ENCODE measurements around the gene RPTOR.
A peak's percentile ranks its signal among the peaks of the same experiment; 100 is the strongest.

RPTOR gene

DNA sequence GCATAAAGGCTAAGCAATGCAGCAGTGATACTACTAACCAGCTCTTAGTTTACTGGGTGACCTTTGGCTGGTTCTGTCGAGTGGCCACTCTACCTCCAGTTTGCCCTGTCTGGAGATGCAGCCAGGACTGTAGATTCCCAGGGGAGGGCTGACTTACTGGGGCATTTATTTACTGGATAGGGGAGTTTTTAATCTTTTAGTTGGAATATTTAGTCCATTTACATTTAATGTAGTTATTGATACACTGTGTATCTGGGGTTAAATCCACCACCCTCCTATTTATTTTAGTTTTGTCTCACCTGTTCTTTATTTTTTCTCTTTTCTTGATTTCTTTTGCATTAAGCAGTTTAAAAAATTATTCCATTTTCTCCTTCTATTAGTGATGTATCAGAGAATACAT is 112.9 kb downstream of the RPTOR start:
- no peak overlapping the region for H3K4me2 ChIP-seq
- TF ChIP-seq Cebpa-rat (IDR thresholded peaks at IDR 0.05) = no peak
- H3K27ac ChIP-seq = no peak overlapping the region
- H3K4me1 ChIP-seq = peaks cover 0 to 5% (median 0%) of the 10 kb centered on the region in 10 experiments; a peak in 2 of 20 replicates
- H3K9ac ChIP-seq = no peak overlapping the region
- peaks cover 15 to 99% (median 31%) of the 10 kb centered on the region in 11 experiments; a peak in 21 of 22 replicates for H4K20me1 ChIP-seq
- H3K36me3 ChIP-seq = peaks cover 13 to 69% (median 41%) of the 10 kb centered on the region in 11 experiments; a peak in 21 of 22 replicates
- H3K4me3 ChIP-seq = peak overlapping the region in 1 of 10 experiments; percentile 15; a peak in 1 of 20 replicates
- peaks cover 50 to 86% (median 69%) of the 10 kb centered on the region in 11 experiments for H3K9me3 ChIP-seq (replicated peaks in 1 of 11)
- no peaks in the 10 kb centered on the region for H3K27me3 ChIP-seq

DNA sequence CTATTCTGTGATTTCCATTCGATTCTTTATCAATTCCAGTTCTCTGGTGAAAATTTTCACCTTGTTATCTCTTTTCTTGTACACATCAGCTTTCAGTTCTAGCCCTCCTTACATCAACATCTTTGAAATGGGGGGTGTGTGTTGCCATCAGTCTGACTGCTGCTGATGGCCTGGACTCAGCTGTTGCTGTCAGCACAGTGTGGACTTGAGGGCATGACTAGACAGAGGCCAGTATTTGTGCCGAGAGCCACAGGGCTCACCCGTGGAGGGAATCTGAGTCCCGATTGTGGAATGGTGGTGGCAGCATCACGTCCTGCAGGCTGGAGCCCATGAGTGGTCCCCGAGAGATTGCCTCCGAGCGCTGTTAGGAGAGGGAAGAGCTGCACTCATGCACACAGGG is 114.2 kb downstream of the RPTOR start:
- Histone ChIP-seq H3K4me3 (no peak overlapping the region), H3K9me3 (replicated peaks in 1 of 11) (peaks cover 42 to 76% (median 60%) of the 10 kb centered on the region in 11 experiments), H3K36me3 (peaks cover 11 to 60% (median 41%) of the 10 kb centered on the region in 11 experiments; a peak in 21 of 22 replicates), H3K4me1 (peaks cover 4 to 16% (median 10%) of the 10 kb centered on the region in 10 experiments), H3K27ac (no peak overlapping the region), H3K4me2 (no peak overlapping the region), H4K20me1 (peaks cover 28 to 99% (median 39%) of the 10 kb centered on the region in 11 experiments), H3K27me3 (no peaks in the 10 kb centered on the region), H3K9ac (no peak overlapping the region)
- TF ChIP-seq Cebpa-rat (IDR thresholded peaks at IDR 0.05) = no peak

DNA sequence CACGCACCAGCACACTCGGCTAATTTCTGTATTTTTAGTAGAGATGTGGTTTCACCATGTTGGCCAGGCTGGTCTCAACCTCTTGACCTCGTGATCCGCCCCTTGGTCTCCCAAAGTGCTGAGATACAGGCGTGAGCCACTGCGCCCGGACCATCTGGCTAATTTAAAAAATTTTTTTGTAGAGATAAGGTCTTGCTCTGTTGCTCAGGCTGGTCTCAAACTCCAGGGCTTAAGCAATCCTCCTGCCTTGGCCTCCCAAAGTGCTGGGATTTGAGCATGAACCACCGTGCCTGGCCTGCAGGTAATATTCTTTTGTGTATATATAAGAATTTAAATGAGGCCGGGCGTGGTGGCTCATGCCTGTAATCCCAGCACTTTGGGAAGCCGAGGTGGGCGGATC is 115.0 kb downstream of the RPTOR start:
- no peak overlapping the region for H3K4me3 ChIP-seq
- TF ChIP-seq Cebpa-rat (IDR thresholded peaks at IDR 0.05) = no peak
- peaks cover 13 to 24% (median 18%) of the 10 kb centered on the region in 10 experiments for H3K4me1 ChIP-seq
- peaks cover 6 to 52% (median 35%) of the 10 kb centered on the region in 11 experiments; a peak in 21 of 22 replicates for H3K36me3 ChIP-seq
- H3K27ac ChIP-seq = no peak overlapping the region
- H3K9ac ChIP-seq = no peak overlapping the region
- H4K20me1 ChIP-seq = peaks cover 36 to 99% (median 44%) of the 10 kb centered on the region in 11 experiments
- peaks cover 34 to 68% (median 51%) of the 10 kb centered on the region in 11 experiments for H3K9me3 ChIP-seq (replicated peaks in 1 of 11)
- no peak overlapping the region for H3K4me2 ChIP-seq
- no peaks in the 10 kb centered on the region for H3K27me3 ChIP-seq

DNA sequence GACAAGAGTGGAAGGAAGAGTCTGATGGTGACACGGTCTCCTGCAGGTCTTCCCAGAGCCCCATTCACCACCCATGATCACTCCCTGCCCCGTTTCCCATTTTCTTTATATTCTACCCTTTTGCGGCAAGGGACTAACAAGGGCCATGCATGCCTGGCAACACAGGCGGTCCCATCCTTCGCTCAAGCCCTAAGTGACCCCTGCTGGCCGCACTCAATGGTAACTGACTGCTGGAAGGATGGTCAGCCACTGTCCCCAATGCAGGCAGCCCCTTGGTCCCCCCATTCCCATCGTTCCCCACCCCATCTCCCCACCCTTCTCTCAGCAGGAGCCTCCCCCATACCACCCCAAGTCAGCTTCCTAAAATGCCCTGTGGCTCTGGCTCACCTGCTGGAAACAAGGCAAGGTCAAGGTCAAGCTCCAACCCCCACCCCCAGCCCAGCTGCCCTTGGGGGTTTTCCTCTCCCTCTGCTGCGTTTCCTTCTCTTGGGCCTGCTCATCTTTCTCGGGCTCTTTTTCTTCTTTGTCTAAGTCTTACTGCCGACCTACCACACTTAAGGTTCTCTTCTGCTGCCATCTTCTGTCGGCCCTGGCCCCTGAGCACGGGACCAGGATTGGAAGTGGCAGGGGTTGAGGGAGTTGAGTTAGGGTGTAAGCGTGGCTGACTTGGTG is 116.0 kb downstream of the RPTOR start:
- TF ChIP-seq Cebpa-rat (IDR thresholded peaks at IDR 0.05) = no peak
- Histone ChIP-seq H3K9me3 (replicated peaks in 1 of 11) (peaks cover 24 to 58% (median 41%) of the 10 kb centered on the region in 11 experiments), H3K4me3 (no peak overlapping the region), H3K4me2 (no peak overlapping the region), H3K9ac (no peak overlapping the region), H3K27me3 (no peaks in the 10 kb centered on the region), H3K4me1 (peaks cover 19 to 33% (median 23%) of the 10 kb centered on the region in 10 experiments), H4K20me1 (peaks cover 42 to 100% (median 51%) of the 10 kb centered on the region in 11 experiments), H3K27ac (no peak overlapping the region), H3K36me3 (peaks cover 6 to 45% (median 32%) of the 10 kb centered on the region in 11 experiments; a peak in 21 of 22 replicates)

DNA sequence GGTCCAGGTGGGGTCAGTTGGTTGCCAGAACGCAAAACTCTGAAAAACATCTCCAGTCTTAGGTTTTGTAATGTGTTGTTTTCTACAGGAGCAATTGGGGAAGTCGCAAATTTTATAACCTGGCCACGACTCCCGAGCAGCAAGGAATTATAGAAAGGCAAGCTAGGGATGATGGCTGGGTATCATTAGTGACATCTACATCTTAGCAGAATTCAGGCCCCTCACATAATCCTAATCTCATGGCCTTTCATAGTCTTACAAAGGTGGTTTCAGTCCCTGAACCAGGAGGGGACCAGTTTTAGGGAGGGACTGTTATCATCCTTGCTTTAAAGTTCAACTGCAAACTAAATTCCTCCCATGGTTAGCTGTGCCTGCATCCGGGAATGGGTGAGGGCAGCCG is 117.9 kb downstream of the RPTOR start:
- Histone ChIP-seq H3K27me3 (no peaks in the 10 kb centered on the region), H3K4me3 (no peak overlapping the region), H3K4me1 (peaks cover 19 to 46% (median 37%) of the 10 kb centered on the region in 10 experiments), H3K36me3 (peaks cover 2 to 33% (median 26%) of the 10 kb centered on the region in 11 experiments; a peak in 21 of 22 replicates), H3K27ac (no peak overlapping the region), H3K9me3 (replicated peaks in 1 of 11) (peaks cover 5 to 39% (median 22%) of the 10 kb centered on the region in 11 experiments), H3K9ac (no peak overlapping the region), H3K4me2 (no peak overlapping the region), H4K20me1 (peaks cover 58 to 100% (median 69%) of the 10 kb centered on the region in 11 experiments)
- TF ChIP-seq Cebpa-rat (IDR thresholded peaks at IDR 0.05) = no peak

DNA sequence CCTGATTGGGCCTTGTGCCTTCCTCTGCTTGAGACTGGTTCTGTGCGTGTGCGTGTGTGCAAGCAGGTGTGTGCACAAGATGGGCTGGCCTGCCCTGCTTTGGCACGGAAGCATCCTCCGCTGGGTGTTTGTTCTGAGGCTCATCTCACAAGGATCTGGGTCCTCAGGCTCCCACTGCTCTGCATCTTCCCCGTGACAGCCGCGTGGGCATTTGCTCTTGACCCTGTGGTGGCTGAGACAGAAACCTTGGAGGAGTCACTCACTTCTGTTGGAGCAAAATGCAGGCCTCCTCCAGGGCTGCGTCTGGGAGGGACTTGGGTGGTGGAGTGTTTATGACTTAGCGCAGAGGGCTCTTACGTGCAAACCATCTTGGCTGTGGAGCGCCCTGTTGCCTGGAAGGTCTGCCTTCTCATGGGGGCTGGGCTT is 119.2 kb downstream of the RPTOR start:
- peaks cover 19 to 54% (median 41%) of the 10 kb centered on the region in 10 experiments for H3K4me1 ChIP-seq

DNA sequence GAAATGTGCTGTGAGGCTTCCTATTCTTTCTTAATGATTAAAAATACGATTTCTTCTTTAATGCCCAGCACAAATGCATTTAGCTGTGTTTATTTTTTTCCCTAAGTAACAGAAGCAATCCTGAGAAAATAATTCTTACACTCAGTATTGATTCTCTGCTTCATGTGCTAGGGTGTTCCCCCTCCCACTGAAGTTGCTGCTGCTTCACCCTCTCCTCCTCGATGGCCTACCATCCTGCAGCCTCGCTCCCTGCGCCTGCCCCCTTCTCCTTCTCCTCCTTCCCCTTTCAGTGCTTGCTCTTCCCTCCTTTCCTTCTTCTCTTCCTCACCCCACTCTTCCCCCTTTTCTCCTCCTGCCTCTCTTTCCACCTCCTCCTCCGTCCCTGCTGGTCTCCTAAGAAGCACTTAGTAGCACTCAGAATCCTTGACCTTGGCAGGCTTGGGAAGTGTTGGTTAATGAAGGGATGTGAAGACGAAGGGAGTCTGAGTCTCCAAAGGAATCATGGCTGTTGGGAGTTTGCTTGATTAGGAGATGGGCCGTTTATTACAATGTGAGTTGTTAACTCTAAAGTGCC is 119.7 kb downstream of the RPTOR start:
- Histone ChIP-seq H4K20me1 (peaks cover 74 to 100% (median 86%) of the 10 kb centered on the region in 11 experiments), H3K27ac (no peak overlapping the region), H3K4me1 (peaks cover 19 to 53% (median 41%) of the 10 kb centered on the region in 10 experiments), H3K4me2 (peak overlapping the region; percentile 26 to 82 (median 70)), H3K36me3 (peaks cover 0 to 25% (median 16%) of the 10 kb centered on the region in 11 experiments; a peak in 14 of 22 replicates), H3K9ac (no peak overlapping the region), H3K27me3 (no peaks in the 10 kb centered on the region), H3K4me3 (no peak overlapping the region), H3K9me3 (replicated peaks in 1 of 11) (peaks cover 0 to 21% (median 5%) of the 10 kb centered on the region in 11 experiments; a peak in 17 of 22 replicates)
- no peak for TF ChIP-seq Cebpa-rat (IDR thresholded peaks at IDR 0.05)

More for the DNA sequence above, 119.2 kb downstream of the RPTOR start:
- no peak for TF ChIP-seq Cebpa-rat (IDR thresholded peaks at IDR 0.05)
- Histone ChIP-seq H3K4me2 (peak overlapping the region; percentile 26 to 82 (median 70); a peak in 20 of 22 replicates), H3K36me3 (peaks cover 0 to 30% (median 21%) of the 10 kb centered on the region in 11 experiments; a peak in 16 of 22 replicates), H3K9me3 (replicated peaks in 1 of 11) (peaks cover 0 to 26% (median 10%) of the 10 kb centered on the region in 11 experiments; a peak in 19 of 22 replicates), H3K4me3 (no peak overlapping the region), H3K27me3 (no peaks in the 10 kb centered on the region), H3K9ac (peak overlapping the region in 1 of 11 experiments; percentile 7; a peak in 1 of 22 replicates), H4K20me1 (peaks cover 69 to 100% (median 81%) of the 10 kb centered on the region in 11 experiments), H3K27ac (no peak overlapping the region)

DNA sequence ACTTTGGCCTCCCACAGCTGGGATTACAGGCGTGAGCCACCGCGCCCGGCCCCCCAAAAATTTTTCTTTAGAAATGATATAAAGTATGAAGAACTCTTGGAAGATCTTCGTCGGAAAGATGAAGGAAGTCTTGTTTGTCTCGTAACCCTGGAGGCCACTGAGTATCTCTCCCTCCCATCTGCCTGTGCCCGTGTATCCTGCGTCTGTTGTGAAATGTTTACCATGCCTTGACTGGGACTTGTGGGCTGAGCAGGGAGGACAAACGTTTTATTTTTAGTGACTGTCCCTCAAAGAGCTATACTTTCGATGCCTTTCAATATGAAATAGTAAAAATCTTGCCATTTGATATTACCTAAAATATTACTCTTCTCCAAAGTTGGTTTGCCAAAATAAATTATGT is 121.2 kb downstream of the RPTOR start:
- Histone ChIP-seq H3K9ac (no peak overlapping the region), H3K9me3 (replicated peaks in 1 of 11) (peaks cover 0 to 16% (median 0%) of the 10 kb centered on the region in 11 experiments; a peak in 7 of 22 replicates), H3K4me3 (no peak overlapping the region), H4K20me1 (peaks cover 89 to 100% (median 100%) of the 10 kb centered on the region in 11 experiments), H3K4me1 (peaks cover 27 to 59% (median 50%) of the 10 kb centered on the region in 10 experiments), H3K4me2 (peak overlapping the region in 3 of 11 experiments; percentile 1 to 44 (median 22); a peak in 5 of 22 replicates), H3K27ac (no peak overlapping the region), H3K36me3 (peaks cover 0 to 23% (median 11%) of the 10 kb centered on the region in 11 experiments; a peak in 9 of 22 replicates), H3K27me3 (no peaks in the 10 kb centered on the region)
- TF ChIP-seq Cebpa-rat (IDR thresholded peaks at IDR 0.05) = no peak

Measured in BLaER1 treated with 17β-estradiol and CSF1 and Interleukin-3, amounts not matched to agents 10 nM and 100 nM (cell line).